ENCODE measurements around the gene RAB27A.
"Not testable (repeated sequence)": the region's sequence is repeated elsewhere in the genome, so short reads cannot be mapped to it uniquely, and the experiment has no call there.

The RAB27A gene

DNA sequence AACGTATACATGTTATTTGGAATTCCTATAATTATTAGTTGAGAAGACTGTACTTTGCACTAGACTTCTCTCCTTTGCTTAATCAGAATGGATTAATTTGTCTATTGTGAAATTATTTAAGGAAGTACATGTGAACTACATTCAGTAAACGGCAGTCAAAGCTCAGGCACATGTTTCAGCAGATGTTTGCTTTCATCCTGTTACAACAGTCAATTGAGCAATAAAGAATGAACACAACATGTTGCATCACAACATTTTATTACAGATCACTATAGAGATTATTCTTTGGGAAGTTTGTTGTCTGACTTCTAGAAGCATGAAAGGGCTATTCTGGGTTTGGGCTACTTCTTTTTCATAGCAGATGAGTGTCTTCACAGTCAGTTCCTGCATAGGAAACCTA, 39.2 kb downstream of the RAB27A start:
- DNase-seq (ENCODE audit: low read depth) = peak; percentile 94
- TF ChIP-seq, protein P1, sequence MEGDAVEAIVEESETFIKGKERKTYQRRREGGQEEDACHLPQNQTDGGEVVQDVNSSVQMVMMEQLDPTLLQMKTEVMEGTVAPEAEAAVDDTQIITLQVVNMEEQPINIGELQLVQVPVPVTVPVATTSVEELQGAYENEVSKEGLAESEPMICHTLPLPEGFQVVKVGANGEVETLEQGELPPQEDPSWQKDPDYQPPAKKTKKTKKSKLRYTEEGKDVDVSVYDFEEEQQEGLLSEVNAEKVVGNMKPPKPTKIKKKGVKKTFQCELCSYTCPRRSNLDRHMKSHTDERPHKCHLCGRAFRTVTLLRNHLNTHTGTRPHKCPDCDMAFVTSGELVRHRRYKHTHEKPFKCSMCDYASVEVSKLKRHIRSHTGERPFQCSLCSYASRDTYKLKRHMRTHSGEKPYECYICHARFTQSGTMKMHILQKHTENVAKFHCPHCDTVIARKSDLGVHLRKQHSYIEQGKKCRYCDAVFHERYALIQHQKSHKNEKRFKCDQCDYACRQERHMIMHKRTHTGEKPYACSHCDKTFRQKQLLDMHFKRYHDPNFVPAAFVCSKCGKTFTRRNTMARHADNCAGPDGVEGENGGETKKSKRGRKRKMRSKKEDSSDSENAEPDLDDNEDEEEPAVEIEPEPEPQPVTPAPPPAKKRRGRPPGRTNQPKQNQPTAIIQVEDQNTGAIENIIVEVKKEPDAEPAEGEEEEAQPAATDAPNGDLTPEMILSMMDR (IDR thresholded peaks at IDR 0.05; ENCODE audit: low read length, missing control alignments) = no peak
- no peak overlapping the region for H3K4me3 ChIP-seq (replicated peaks; ENCODE audit: low read depth, low read length)

DNA sequence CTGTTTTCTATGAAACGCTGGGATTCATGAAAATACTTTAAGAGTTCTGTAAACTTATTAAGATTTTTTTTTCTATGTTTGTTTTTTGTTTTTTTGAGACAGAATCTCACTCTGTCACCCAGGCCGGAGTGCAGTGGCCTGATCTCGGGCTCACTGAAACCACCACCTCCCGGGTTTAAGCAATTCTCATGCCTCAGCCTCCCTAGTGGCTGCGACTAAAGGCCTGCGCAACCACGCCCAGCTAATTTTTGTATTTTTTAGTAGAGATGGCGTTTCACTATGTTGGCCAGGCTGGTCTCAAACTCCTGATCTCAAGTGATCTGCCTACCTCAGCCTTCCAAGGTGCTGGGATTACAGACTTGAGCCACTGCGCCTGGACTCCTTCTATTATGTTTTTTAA, 39.7 kb downstream of the RAB27A start:
- DNase-seq (ENCODE audit: low read depth); H3K4me3 ChIP-seq (replicated peaks; ENCODE audit: low read depth, low read length): not testable (repeated sequence)

- TF ChIP-seq, protein P1 (IDR thresholded peaks at IDR 0.05; ENCODE audit: low read length, missing control alignments) = no peak
- no peak for DNase-seq (ENCODE audit: low read depth)
- no peak overlapping the region for H3K4me3 ChIP-seq (replicated peaks; ENCODE audit: low read depth, low read length)
Measured at GRCh38 chr15:55248895-55249294, 40.7 kb downstream of the RAB27A start.

- TF ChIP-seq, protein P1 (IDR thresholded peaks at IDR 0.05; ENCODE audit: low read length, missing control alignments) = no peak
- no peak overlapping the region for H3K4me3 ChIP-seq (replicated peaks; ENCODE audit: low read depth, low read length)
- DNase-seq (ENCODE audit: low read depth) = no peak
Measured at GRCh38 chr15:55247766-55248427, 41.7 kb downstream of the RAB27A start.

GRCh38 chr15:55247311-55247710, 42.3 kb downstream of the RAB27A start:
- H3K4me3 ChIP-seq (replicated peaks; ENCODE audit: low read depth, low read length) = no peak overlapping the region
- DNase-seq (ENCODE audit: low read depth) = no peak
- TF ChIP-seq, protein P1 (IDR thresholded peaks at IDR 0.05; ENCODE audit: low read length, missing control alignments) = no peak

- no peak for DNase-seq (ENCODE audit: low read depth)
- TF ChIP-seq, protein P1 (IDR thresholded peaks at IDR 0.05; ENCODE audit: low read length, missing control alignments) = no peak
Measured at GRCh38 chr15:55246567-55246966, 43.0 kb downstream of the RAB27A start.

GRCh38 chr15:55245059-55245458, 44.6 kb downstream of the RAB27A start:
- DNase-seq (ENCODE audit: low read depth) = no peak
- TF ChIP-seq, protein P1 (IDR thresholded peaks at IDR 0.05; ENCODE audit: low read length, missing control alignments) = no peak
- H3K4me3 ChIP-seq (replicated peaks; ENCODE audit: low read depth, low read length) = no peak overlapping the region

More at GRCh38 chr15:55246567-55246966, 43.0 kb downstream of the RAB27A start:
- H3K4me3 ChIP-seq (replicated peaks; ENCODE audit: low read depth, low read length) = no peak overlapping the region

Data from fibroblast of pulmonary artery (primary cell).